ENCODE data around the gene OPRPN.

OPRPN gene

GRCh38 chr4:70397580-70397979, at the start of gene OPRPN:
TSS of gene OPRPN (plus strand) at chr4:70397940. CDS start at chr4:70399286, 1,346 bp downstream.
- DNase-seq = no peak

- DNase-seq = no peak
Measured at GRCh38 chr4:70356185-70356584, 41.6 kb upstream of the OPRPN start.

- no peak for DNase-seq
Measured at GRCh38 chr4:70359115-70359661, 38.6 kb upstream of the OPRPN start.

- no peak for DNase-seq
Measured at GRCh38 chr4:70360460-70360859, 37.3 kb upstream of the OPRPN start, which contains the start of gene SMR3A. TSS of gene SMR3A (plus strand) at chr4:70360760. CDS start at chr4:70362116, 1,356 bp downstream.

GRCh38 chr4:70364002-70364401, 33.7 kb upstream of the OPRPN start:
- no peak for DNase-seq

- DNase-seq = no peak
Measured at GRCh38 chr4:70365479-70365878, 32.3 kb upstream of the OPRPN start.

- DNase-seq = no peak
Measured at GRCh38 chr4:70367813-70368212, 29.9 kb upstream of the OPRPN start.

- no peak for DNase-seq
Measured at GRCh38 chr4:70371987-70372386, 25.8 kb upstream of the OPRPN start.

- DNase-seq = no peak
Measured at GRCh38 chr4:70372760-70373159, 25.0 kb upstream of the OPRPN start.

GRCh38 chr4:70380578-70380977, 17.2 kb upstream of the OPRPN start:
- DNase-seq = no peak

GRCh38 chr4:70382691-70383181, 15.0 kb upstream of the OPRPN start, which contains the start of gene SMR3B:
TSS of gene SMR3B (plus strand) at chr4:70383131. CDS start at chr4:70384511, 1,380 bp downstream.
- no peak for DNase-seq

- no peak for DNase-seq
Measured at GRCh38 chr4:70392057-70392776, 5.5 kb upstream of the OPRPN start.

- no peak for DNase-seq
Measured at GRCh38 chr4:70399319-70399718, 1.6 kb downstream of the OPRPN start.

GRCh38 chr4:70402762-70403161, 5.0 kb downstream of the OPRPN start:
- DNase-seq = no peak

- DNase-seq = no peak
Measured at GRCh38 chr4:70405765-70406164, 8.0 kb downstream of the OPRPN start.

- DNase-seq = no peak
Measured at GRCh38 chr4:70425306-70425705, 27.6 kb downstream of the OPRPN start.

GRCh38 chr4:70426789-70427188, 29.0 kb downstream of the OPRPN start:
- no peak for DNase-seq

GRCh38 chr4:70437197-70437596, 39.5 kb downstream of the OPRPN start:
- DNase-seq = no peak

- DNase-seq = no peak
Measured at GRCh38 chr4:70442474-70442873, 44.7 kb downstream of the OPRPN start.

GRCh38 chr4:70443329-70443728, 45.6 kb downstream of the OPRPN start:
- DNase-seq = no peak

GRCh38 chr4:70449220-70449619, 51.5 kb downstream of the OPRPN start:
- DNase-seq = no peak

GRCh38 chr4:70452946-70453345, 55.2 kb downstream of the OPRPN start:
- no peak for DNase-seq
